Activated T-cell treated with anti-CD3 and anti-CD28 coated beads, Interleukin-2, amount 50 U/mL, for 48 hours (primary cell): ENCODE measurements around the gene UPK1B.
A peak's percentile ranks its signal among the peaks of the same experiment; 100 is the strongest.

ENCODE experiments used
- DNase-seq, 2 experiments: peaks; one replicate each; pipeline ENCODE4 v3.0.0-alpha.2; 2020

UPK1B gene

GRCh38 chr3:119177321-119177720, 3.9 kb downstream of the UPK1B start:
- no peak for DNase-seq

- no peak for DNase-seq
Observed at GRCh38 chr3:119181765-119182164, 8.4 kb downstream of the UPK1B start.

- no peak for DNase-seq
Observed at GRCh38 chr3:119184111-119184510, 10.7 kb downstream of the UPK1B start.

- no peak for DNase-seq
Observed at GRCh38 chr3:119184796-119185570, 11.6 kb downstream of the UPK1B start.

- DNase-seq, result no peak
Observed at GRCh38 chr3:119187266-119187665, 13.9 kb downstream of the UPK1B start.

- DNase-seq, result no peak
Observed at GRCh38 chr3:119191800-119192199, 18.4 kb downstream of the UPK1B start.

- no peak for DNase-seq
Observed at GRCh38 chr3:119194237-119195150, 21.1 kb downstream of the UPK1B start.

GRCh38 chr3:119195151-119195476, 21.7 kb downstream of the UPK1B start:
- DNase-seq, result no peak

GRCh38 chr3:119195911-119196310, 22.5 kb downstream of the UPK1B start:
- no peak for DNase-seq

GRCh38 chr3:119205209-119205608, 31.8 kb downstream of the UPK1B start:
- DNase-seq, result no peak

- DNase-seq, result no peak
Observed at GRCh38 chr3:119205685-119206084, 32.3 kb downstream of the UPK1B start.

- DNase-seq, result no peak
Observed at GRCh38 chr3:119206611-119207511, 33.5 kb downstream of the UPK1B start.

GRCh38 chr3:119207512-119207875, 34.1 kb downstream of the UPK1B start:
- DNase-seq, result no peak

- no peak for DNase-seq
Observed at GRCh38 chr3:119211193-119211592, 37.8 kb downstream of the UPK1B start.

- no peak for DNase-seq
Observed at GRCh38 chr3:119211803-119212202, 38.4 kb downstream of the UPK1B start.

GRCh38 chr3:119219069-119219468, 45.7 kb downstream of the UPK1B start:
- peak in 1 of 2 experiments; percentile 43 for DNase-seq

- no peak for DNase-seq
Observed at GRCh38 chr3:119220198-119220597, 46.8 kb downstream of the UPK1B start.

- DNase-seq, result no peak
Observed at GRCh38 chr3:119220970-119221667, 47.7 kb downstream of the UPK1B start.

GRCh38 chr3:119221779-119222320, 48.5 kb downstream of the UPK1B start:
- no peak for DNase-seq

GRCh38 chr3:119222391-119222790, 49.0 kb downstream of the UPK1B start:
- no peak for DNase-seq

- no peak for DNase-seq
Observed at GRCh38 chr3:119223511-119223910, 50.1 kb downstream of the UPK1B start.

GRCh38 chr3:119225121-119225520, 51.7 kb downstream of the UPK1B start:
- DNase-seq, result no peak
